Fibroblast of the aortic adventitia (primary cell): Measurements from ENCODE around the gene DACT2. TPM values are rescaled to one million over a fixed set of nuclear protein-coding genes. Genes with fewer than 3 reads are reported as not detected.

Experiments
- DNase-seq: peaks from one replicate; pipeline ENCODE4 v3.0.0-alpha.2; 2010; ENCODE audit warnings: low read depth
- H3K4me3 ChIP-seq: 2 replicates; pipeline ENCODE4 v1.5.1; 2011; ENCODE audit warnings: low read depth, mild to moderate bottlenecking, control low read depth, low read length, moderate library complexity
- total RNA-seq: library from RNA; depleted of rRNA; stranded (reverse); fragments of >200 nt; gene quantifications from 2 replicates; pipeline ENCODE4 v1.2.3, GENCODE V29; 2012; ENCODE audit warnings: low replicate concordance
- TF ChIP-seq, protein P1 (sequence below): IDR thresholded peaks from 2 replicates; pipeline ENCODE4 v1.5.1; 2011; ENCODE audit warnings: mild to moderate bottlenecking, low read length, control low read depth, inconsistent platforms; ENCODE audit not compliant: insufficient read depth

The DACT2 gene
- total RNA-seq, 1 donor = 0.27 TPM

GRCh38 chr6:168265394-168265793 lies 54.2 kb downstream of the DACT2 start:
- TF ChIP-seq, protein P1, sequence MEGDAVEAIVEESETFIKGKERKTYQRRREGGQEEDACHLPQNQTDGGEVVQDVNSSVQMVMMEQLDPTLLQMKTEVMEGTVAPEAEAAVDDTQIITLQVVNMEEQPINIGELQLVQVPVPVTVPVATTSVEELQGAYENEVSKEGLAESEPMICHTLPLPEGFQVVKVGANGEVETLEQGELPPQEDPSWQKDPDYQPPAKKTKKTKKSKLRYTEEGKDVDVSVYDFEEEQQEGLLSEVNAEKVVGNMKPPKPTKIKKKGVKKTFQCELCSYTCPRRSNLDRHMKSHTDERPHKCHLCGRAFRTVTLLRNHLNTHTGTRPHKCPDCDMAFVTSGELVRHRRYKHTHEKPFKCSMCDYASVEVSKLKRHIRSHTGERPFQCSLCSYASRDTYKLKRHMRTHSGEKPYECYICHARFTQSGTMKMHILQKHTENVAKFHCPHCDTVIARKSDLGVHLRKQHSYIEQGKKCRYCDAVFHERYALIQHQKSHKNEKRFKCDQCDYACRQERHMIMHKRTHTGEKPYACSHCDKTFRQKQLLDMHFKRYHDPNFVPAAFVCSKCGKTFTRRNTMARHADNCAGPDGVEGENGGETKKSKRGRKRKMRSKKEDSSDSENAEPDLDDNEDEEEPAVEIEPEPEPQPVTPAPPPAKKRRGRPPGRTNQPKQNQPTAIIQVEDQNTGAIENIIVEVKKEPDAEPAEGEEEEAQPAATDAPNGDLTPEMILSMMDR = no peak
- DNase-seq = no peak
- H3K4me3 ChIP-seq = no peak overlapping the region

DNA sequence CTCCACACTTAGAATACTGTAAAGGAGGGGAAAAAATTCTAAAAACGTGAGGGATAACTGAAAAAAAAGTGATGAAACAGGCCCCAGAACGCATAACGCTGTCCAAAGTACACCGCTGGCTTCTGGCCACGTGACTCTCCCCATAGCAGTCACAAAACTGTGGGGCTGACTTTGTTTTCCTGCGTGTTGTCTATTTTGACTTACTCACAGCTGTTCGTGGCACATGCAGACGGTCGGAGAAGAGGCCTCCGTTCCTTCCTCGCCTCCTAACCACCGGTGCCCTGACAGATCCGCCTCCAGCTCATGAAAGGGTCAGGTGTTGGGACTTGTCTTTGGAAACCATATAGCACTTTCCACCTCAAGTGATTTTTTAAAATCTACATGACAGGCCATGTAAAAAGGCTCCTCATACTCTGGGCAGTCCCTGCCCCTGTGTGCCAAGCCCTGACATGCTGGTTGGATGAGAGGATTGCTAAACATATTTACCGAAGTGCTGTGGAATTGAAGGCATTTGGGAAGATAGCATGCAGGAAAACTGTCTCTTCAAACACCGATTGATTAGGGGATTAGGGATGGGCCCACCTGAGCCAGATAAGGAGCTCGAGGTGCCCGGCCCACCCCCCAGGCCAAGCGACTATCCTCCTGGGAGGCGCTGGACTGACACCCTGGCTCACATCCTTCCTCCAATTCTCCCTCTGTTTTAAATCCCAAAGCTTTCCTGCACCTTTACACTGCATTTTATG lies 54.8 kb downstream of the DACT2 start:
- TF ChIP-seq, protein P1 = no peak
- no peak for DNase-seq
- no peak overlapping the region for H3K4me3 ChIP-seq

DNA sequence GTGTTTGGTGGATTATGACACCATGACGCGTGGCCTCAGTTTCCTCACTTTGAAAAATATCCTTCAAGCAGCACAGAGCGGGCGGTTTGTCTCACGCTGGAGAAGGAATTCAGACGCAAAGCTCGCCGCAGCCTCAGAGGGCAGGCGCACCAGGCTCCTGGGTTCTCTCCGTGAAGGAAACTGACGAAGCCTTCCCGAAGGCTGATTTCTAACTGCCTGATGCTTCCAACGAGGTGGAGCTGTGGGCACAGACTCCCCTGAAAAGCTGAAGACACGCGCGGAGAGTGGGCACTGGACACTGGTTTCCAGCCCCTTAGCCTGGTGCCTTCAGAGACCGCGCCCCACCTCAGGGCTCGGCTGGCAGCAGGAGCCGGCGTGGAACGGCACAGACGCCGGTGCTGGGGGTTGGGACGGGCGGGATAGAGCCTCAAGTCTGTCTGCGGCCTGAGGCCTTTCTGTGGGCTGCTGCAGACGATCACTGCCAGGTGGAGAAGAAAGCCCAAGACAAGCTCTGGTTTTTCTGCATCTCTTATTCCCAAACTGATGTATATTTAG lies 56.1 kb downstream of the DACT2 start:
- DNase-seq = no peak
- TF ChIP-seq, protein P1 = no peak
- no peak overlapping the region for H3K4me3 ChIP-seq

DNA sequence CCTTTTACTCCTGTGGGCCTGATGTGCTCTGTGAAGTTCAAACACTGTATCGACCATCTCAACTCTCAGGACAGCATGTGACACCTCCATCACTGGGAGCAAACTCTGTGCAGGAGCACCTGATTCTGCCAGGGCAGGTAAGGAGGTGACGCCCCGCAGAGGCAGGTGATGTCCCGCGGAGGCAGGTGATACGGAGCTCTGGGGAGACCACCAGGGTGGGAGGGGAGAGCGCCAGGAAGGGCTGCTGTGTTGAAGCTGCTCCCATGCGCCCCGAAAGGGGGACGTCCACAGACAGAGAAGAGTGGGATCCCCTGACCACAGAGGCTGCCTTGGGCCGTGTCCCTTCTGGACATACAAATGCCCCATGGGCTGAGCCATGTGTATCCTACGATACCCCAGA lies 58.3 kb downstream of the DACT2 start:
- no peak overlapping the region for H3K4me3 ChIP-seq
- TF ChIP-seq, protein P1 = no peak
- no peak for DNase-seq

- no peak for DNase-seq
- TF ChIP-seq, protein P1 = no peak
- H3K4me3 ChIP-seq = no peak overlapping the region
These were observed 59.1 kb downstream of the DACT2 start for GRCh38 chr6:168260420-168260987.

DNA sequence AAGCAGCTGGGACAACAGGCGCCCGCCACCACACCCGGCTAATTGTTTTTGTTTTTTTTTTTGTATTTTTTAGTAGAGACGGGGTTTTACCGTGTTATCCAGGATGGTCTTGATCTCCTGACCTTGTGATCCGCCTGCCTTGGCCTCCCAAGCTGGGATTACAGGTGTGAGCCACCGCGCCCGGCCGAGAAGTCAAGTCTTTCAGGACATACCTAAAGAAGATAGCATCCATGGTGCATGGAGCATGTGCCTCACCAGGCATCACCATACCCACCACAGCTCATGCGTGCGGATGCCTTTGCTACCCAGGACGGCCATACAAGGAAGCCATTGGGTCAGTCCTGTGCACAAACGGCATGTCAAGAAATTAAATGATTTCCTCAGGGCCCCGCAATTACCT lies 60.8 kb downstream of the DACT2 start:
- DNase-seq = no peak
- TF ChIP-seq, protein P1 = no peak
- H3K4me3 ChIP-seq = no peak overlapping the region

- TF ChIP-seq, protein P1 = no peak
- no peak overlapping the region for H3K4me3 ChIP-seq
- DNase-seq = no peak
These were observed 62.6 kb downstream of the DACT2 start for GRCh38 chr6:168256940-168257339.
